NCI-H446 (cell line): ENCODE results near the gene NANOS1.

Experiments used
- DNase-seq, 2 experiments: peaks; one replicate each; lab custom pipeline; 2025; lab: John Stamatoyannopoulos, UW

The NANOS1 gene, protein sequence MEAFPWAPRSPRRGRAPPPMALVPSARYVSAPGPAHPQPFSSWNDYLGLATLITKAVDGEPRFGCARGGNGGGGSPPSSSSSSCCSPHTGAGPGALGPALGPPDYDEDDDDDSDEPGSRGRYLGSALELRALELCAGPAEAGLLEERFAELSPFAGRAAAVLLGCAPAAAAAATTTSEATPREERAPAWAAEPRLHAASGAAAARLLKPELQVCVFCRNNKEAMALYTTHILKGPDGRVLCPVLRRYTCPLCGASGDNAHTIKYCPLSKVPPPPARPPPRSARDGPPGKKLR

DNA sequence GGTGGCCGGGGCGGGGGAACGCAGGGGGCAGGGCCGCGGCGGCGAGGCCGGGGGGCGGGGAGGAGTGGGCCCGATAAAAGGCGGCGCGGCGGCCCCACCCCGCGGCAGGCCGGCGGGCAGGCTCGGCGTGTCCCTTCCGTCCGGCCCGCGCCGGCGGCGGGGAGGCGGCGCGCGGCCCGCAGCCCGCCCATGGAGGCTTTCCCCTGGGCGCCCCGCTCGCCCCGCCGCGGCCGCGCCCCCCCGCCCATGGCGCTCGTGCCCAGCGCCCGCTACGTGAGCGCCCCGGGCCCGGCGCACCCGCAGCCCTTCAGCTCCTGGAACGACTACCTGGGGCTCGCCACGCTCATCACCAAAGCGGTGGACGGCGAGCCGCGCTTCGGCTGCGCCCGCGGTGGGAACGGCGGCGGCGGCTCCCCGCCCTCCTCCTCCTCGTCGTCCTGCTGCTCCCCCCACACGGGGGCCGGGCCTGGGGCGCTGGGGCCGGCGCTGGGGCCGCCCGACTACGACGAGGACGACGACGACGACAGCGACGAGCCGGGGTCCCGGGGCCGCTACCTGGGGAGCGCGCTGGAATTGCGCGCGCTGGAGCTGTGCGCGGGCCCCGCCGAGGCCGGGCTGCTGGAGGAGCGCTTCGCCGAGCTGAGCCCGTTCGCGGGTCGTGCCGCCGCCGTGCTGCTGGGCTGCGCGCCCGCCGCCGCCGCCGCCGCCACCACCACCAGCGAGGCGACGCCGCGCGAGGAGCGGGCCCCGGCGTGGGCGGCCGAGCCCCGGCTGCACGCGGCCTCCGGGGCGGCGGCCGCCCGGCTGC lies at the start of gene NANOS1:
Gene NANOS1, plus strand, starts transcription at position 102 of the 808 bp plus-strand sequence. Its CDS starts 88 bp downstream, at position 190.
- peak in 1 of 2 experiments; percentile 40 for DNase-seq

DNA sequence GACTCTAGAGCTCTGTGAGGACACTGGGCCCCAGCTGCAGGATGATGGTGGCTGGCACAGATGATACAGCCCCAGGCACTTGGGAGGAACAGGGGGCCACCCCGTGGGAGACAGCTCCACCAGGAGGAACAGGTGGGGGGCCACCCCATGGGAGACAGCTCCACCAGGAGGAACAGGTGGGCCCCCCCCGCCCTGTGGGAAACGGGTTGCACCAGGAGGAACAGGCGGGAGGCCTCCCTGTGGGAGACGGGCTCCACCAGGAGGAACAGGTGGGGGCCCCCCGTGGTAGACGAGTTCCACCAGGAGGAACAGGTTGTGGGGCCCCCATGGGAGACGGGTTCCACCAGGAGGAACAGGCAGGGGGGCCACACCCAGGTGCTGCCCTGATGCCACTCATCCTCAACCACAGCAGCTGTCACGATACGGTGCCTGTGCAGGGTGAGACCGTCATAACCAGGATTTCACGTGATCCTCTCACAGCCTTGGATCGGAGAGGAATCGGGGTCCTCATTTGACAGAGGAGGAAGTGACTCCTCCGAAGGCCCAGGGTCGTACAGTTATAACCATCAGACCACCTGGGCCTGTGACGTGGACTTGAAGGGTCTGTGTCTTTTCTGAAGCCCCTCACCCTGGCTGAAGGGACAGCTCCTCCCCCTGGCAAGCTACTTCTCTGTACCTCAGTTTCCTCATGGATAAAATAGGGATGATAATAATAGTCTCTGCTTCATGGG lies 49.2 kb upstream of the NANOS1 start:
- no peak for DNase-seq

DNA sequence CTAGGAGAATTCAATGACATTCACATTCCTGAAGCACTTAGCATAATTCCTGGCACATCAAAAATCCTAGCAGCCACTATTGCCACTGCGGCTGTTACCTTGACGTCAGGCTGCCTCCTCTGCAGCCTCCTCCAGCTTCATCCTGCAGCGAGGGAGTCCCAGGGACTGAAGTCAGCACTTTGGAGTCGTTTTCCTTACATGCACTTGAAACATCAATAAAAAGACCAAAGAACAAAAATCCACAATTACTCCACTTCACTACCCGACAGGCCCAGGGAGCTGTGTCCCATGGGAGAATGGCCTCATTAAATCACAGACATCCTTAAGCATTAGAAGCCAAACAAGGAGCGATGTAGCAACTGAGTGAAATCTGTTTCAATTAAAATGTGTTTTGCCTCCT lies 48.6 kb upstream of the NANOS1 start:
- DNase-seq: no peak

DNA sequence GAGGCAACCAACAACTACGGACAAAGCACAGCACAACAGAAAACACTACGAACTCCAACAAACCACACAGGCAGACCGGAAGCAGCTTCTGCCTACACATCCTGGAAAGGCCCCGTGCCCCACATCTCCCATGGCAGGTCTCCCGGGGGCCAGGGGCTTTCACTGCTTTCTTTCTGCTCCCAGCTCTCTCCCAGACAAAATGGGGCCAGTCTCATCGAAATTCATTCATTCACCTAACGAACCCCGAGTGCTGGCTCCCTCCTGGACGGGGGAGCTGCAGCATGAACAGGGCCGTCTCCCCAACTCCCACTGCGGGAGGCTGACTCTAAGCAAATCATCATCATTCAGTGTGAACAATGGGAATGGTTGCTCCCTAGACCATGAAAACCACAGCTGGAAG lies 47.6 kb upstream of the NANOS1 start:
- DNase-seq: no peak

DNA sequence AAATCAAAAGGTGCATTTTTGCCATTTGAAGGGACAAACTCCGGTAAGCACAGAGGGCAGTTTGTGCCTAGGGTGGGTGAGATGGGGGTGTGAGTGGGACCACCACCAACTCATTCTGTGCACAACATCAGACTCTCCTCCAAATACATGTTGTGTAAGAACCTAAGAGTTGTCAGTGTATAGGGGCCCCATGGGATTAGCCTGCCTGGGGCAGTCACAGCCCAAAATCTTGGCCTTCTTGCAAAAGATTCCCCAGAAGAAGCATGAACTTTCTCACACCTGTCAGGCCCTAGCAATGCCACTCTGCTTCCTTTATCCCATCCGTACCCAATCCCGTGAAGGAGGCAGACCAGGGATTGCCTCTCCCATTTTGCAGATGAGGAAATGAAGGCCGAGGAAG lies 47.1 kb upstream of the NANOS1 start:
- no peak for DNase-seq

DNA sequence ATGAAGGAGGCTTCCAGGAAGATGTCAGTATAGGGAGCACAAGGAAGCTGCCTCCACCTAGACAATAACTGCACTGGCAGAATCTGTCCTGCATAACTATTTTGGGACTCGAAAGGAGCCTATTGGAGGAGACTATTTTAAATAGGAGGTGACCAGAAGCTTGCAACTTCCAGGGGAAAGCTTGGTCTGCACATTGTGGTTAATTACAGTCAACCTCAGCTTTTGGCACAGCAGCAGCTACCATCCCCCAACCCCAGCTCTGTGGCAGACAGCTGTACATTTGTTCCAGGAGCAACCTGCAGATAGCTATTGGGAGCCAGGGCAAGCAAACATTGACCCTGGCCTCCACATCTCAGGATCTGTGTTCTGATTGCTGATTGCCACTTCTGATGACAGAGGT lies 46.3 kb upstream of the NANOS1 start:
- peak in 1 of 2 experiments; percentile 7 for DNase-seq

DNA sequence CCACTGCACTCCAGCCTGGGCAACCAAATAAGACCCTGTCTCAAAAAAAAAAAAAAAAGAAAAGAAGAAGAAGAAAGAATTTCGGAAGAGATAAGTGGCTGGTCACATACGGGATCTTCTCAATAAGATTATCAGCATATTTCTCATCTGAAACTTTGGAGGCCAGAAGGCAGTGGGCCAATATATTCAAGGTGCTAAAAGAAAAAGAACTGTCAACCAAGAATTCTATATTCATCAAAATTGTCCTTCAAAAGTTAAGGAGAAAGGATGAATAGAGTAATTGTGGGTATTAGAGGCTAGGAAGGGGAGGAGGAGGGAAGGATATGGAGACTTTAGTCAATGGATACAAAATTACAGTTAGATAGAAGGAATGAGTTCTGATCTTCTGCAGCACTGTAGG lies 43.9 kb upstream of the NANOS1 start:
- no peak for DNase-seq

DNA sequence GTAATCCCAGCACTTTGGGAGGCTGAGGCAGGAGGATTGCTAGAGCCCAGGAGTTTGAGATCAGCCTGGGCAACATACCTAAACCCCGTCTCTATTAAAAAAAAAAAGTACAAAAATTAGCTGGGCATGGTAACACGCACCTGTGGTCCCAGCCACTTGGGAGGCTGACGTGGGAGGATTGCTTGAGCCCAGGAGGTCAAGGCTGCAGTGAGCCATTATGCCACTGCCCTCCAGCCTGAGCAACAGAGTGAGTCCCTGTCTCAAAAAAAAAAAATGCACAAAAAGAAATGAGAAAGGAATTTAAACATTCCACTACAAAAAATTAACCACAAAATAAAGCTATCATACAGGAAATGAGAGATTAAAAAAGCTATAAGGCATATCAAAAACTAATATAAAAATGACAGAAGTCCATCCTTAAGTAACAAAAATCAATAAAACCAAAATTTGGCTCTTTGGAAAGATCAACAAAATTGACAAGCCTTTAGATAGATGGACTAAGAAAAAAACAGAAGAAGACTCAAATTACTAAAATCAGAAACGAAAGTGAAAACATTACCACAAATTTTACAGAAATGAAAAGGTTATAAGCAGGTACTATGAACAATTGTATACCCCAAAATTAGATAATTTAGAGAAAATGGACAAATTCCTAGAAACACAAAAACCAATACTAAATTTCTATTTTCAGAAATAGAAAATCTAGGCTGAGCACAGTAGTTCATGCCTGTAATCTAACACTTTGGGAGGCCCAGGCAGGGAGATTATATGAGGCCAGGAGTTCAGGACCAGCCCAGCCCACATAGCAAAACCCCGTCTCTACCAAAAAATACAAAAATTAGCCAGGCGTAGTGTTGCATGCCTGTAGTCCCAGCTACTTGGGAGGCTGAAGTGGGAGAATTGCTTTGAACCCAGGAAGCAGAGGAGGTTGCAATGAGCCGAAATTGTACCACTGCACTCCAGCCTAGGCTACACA lies 42.4 kb upstream of the NANOS1 start:
- no peak for DNase-seq

DNA sequence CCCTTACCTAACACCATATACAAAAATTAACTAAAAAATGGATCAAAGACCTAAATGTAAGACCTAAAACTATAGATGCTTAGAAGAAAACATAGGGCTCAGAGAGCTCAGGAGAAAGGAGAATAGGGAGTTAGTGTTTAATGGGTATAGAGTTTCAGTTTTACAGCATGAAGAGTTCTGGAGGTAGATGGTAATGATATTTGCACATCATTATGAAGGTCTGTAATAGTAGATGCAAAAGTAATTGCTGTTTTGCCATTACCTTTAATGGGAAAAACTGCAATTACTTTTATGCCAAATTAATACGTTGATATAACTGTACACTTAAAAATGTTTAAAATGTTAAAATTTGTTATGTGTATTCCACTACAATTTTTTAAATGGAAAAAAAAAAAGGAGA lies 39.2 kb upstream of the NANOS1 start:
- DNase-seq: no peak

DNA sequence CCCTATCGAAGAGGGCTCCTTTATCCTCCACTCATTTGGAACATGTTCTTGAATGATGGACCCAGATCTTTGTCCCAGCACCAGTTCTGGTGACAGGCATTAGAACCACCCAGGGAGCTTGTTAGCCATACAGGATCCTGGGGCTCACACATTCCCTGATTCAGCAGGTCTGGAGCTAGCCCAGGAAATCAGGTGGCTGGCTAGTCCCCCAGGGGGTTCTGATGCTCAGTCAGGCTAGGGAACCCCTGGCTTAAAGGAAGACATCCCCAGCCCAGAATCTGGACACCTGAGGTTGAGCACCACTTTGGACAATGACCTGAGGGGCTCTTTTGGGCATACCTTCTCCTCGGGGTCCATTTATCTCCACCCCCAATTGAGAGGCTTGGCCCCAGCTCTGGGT lies 37.0 kb upstream of the NANOS1 start:
- DNase-seq: no peak

DNA sequence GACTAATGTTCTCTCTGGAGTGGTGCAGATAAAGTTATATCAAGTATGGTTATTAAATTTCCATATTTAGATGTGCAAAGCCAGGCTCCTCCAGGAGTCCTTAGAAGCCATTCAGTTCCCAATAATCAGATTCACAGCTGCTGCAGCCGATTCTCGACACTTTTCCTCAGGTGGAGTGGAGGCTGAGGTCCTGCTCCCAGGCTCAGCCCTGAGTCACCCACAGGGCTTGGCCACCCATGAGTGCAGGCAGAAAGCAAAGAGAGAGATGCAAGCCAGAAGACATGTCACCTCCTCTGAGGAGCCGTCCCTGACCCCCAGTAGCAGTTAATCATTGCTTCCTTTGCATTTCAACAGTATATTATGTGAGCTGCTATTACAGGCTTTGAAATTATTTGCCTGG lies 36.3 kb upstream of the NANOS1 start:
- DNase-seq: no peak

DNA sequence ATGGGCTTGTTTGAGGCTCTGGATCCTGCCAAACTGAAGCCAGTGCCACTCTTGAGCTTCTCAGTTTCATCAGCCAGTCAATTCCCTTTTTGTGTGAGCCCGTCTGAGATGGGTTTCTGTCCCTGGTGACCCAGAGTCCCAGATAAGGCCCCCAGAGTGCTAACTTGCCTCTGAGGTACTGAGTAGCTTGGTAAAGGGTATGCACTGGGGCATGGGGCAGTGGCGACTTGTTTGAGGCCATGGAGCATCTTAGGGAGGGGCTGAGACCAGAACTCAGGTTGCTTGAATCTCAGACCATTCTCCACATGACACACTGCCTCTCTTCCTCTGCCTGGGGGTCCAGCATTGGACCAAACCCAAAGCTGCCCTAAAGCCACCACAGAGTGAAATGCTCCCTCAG lies 35.2 kb upstream of the NANOS1 start:
- DNase-seq: no peak

DNA sequence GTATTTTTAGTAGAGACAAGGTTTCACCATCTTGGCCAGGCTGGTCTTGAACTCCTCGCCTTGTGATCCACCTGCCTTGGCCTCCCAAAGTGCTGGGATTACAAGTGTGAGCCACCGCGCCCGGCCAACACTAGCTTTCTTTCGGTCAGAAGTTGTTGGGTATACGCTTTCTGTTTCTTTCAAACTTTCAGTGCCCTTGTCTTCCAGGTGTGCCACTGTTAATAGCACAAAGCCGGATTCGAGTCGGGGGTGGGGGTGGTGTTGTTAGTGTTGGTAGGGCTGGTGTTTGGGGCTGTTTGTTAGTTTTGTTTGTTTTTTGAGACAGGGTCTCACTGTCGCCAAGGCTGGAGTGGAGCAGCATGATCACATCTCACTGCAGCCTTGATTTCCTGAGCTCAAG lies 33.8 kb upstream of the NANOS1 start:
- no peak for DNase-seq

DNA sequence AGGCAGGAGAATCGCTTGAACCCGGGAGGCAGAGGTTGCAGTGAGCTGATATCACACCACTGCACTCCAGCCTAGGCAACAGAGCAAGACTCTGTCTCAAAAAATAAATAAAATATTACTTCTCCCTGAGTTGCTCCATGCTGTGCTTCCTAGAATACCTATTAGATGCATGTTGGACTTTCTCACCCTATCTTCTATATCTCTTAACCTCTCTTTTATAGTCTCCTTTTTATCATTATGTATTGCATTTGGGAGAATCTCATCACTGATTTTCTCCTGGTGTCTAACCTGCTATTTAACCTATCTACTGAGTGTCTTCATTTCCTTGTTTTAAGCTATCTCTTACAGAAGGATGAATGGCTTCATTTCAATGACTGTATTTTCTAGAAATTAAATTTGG lies 32.1 kb upstream of the NANOS1 start:
- DNase-seq: no peak

DNA sequence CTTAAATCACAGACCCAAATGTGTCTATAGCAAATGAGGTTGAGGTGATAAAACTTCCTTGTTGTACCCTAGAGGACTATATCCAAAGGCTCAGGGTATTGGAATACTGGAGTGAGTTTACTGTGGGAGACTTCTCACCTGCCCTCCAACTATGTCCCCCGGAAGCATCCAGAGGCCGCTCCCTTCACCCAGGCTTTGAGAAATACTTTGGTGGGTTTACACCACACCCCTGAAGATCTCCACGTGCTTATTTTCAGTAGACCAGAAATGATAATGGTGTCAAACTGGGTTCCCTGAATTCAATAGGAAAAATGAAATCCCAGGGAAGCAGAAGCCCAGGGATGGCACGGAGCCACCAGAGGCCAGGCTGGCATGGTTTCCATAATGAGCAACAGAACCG lies 31.3 kb upstream of the NANOS1 start:
- DNase-seq: no peak

DNA sequence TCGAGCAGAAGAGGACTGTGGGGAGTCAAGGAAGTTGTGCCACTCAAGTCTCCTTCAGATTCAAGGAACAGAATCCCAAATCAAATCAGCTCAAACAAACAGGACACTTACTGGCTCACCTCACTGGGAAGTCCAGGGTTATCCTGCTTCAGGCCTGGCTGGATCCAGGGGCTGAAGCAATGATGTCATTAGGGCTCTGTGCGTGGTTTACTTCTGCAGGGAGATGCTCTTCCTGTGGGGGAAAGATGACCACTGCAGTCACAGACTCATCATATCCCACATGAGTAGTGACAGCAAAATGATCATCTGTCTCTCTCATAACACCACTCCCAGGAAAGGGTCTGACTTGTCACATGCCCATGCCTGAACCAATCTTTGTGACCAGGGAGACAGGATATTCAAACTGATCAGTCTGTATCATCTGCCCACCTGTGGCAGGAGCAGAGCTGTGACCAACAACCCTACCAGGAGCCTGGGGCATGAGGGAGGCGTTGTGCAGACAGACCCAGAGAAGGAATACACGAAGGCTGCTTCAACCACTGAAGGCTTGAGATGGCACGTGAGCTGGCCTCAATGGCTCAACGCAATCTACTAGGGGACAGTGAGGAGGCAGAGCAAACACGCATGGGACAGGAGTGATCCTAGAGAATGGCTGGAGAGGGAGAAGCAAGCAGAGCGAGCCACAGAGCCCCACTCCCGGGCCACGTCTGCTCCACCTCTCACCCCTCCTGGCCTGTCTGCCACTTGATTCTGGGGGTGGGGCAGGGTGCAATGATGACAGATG lies 27.6 kb upstream of the NANOS1 start:
- DNase-seq: no peak

DNA sequence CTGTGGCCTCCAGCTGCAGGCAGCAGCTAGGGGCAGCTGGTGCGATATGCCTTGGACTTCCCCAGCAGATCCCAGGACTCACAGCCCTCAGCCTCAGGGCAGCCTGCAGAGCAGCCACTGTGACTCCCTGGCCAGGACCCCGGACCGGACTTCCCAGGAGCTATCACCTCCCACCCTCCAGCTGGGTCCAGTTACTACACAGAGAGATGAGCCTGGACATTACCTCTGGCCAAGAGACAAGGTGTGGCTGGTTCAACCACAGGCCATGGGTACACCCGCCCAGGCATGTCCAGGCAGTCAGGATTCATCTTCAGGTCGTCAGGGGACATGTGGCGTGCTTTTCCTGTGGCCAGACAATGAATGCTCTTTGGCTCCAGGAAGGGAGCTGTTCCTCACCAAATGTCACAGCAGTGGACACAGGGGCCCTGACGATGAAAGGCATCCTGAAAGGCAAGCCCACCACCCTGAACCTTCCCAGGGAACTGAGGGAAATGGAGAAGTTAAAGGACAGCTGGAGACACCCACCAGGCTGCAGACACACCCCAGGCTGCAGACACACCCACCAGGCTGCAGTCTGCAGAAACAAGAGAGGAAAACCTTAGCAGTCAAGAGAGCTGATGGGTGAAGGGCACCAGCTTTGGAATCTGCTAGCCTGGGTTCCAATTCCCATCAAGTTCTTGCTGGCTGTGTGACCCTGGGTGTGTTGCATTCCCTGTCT lies 25.8 kb upstream of the NANOS1 start:
- no peak for DNase-seq

DNA sequence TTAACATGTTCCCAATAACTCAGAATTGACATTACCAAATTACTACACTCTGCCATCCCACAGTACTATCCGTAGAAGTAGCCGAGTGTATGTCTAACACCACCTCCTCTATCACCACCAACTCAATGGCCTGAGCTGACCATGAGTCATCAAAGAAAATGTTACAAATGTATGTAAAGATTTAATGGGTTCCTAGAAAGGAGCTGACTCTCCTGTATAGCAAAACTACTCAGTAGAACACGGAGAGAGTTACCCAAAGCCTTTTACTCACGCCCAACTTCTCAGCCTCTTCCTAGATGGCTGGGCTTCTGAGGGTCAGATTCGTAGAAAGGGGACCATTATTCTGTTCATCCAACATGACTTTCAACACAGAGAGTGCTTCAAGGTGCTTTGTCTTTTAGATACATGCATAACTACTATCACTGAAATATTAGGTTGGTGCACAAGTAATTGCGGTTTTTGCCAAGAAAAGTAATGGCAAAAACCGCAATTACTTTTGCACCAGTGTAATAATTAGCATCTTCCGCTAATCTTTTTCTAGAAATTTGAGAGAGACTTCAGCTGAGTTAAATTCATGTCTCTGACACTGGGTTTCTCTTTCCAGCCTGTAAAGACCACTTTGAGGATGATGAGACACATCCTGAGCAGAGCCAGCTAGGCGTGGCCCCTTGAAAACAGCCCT lies 24.0 kb upstream of the NANOS1 start:
- DNase-seq: no peak

DNA sequence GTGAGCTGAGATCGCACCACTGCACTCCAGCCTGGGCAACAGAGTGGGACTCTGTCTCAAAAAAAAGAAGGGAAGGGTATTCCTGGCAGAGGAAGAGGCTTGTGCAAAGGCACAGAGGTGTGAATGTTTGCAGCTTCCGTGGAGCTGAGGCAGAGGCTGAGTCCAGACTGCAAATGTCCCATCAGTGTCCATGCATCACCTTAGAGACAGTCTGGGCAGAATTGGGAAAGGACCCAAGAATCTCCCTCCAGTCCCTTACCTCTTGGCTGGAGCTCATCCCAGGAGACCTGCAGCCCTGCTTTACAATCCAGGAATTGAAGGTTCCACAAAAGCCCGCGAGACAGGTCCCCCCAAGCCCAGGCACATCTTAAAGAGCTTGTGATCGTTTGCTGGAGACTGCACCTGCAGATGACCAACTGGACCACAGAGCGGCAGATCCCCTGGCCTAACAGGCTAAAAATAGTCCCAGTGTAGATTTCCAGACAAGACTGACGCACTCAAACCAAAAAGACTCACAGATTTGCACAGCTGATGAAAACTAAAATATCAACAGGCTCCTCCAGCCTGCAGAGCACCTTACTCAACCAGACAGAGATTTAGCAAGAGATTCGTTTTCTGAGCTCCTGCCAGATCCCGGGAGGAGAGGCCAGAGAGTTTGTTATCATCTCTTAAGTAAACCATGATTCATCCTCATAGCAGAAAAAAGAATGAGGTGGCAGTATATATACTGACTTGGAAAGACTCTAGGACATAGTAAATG lies 22.9 kb upstream of the NANOS1 start:
- DNase-seq: peak in 1 of 2 experiments; percentile 43
